Neural progenitor cell (in vitro differentiated cells): ENCODE measurements around the gene UPP1. TPM values are rescaled to one million over a fixed set of nuclear protein-coding genes. Genes with fewer than 3 reads are reported as not detected.

ENCODE experiments used
- DNase-seq: peaks from one replicate; pipeline ENCODE4 v3.0.0-alpha.2; 2016; ENCODE audit warnings: low spot score
- H2AFZ ChIP-seq: fragments of 200-600 bp; sonication (generic); replicated peaks from 2 replicates; pipeline ENCODE4 v1.6.1; 2016; ENCODE audit warnings: antibody characterized with exemption
- H3F3A ChIP-seq: fragments of 200-600 bp; sonication (generic); 2 replicates; pipeline ENCODE4 v1.6.1; 2016; ENCODE audit warnings: antibody characterized with exemption, low read depth
- H3K27ac ChIP-seq: fragments of 200-600 bp; sonication (generic); 2 replicates; pipeline ENCODE4 v1.5.1; 2016; ENCODE audit warnings: mild to moderate bottlenecking
- H3K27me3 ChIP-seq: fragments of 200-600 bp; sonication (generic); 2 replicates; pipeline ENCODE4 v1.6.1; 2016; ENCODE audit warnings: mild to moderate bottlenecking, moderate library complexity
- H3K36me3 ChIP-seq: fragments of 200-600 bp; sonication (generic); 2 replicates; pipeline ENCODE4 v1.5.1; 2016
- H3K4me1 ChIP-seq: fragments of 200-600 bp; sonication (generic); 2 replicates; pipeline ENCODE4 v1.6.1; 2016; ENCODE audit warnings: mixed run types
- H3K4me2 ChIP-seq: fragments of 200-600 bp; sonication (generic); 2 replicates; pipeline ENCODE4 v1.6.1; 2016
- H3K4me3 ChIP-seq: fragments of 200-600 bp; sonication (generic); 2 replicates; pipeline ENCODE4 v1.5.1; 2016
- H3K79me2 ChIP-seq: fragments of 200-600 bp; sonication (generic); 2 replicates; pipeline ENCODE4 v1.6.1; 2016; ENCODE audit warnings: low read depth
- H3K9ac ChIP-seq: fragments of 200-600 bp; sonication (generic); 2 replicates; pipeline ENCODE4 v1.6.1; 2016
- H3K9me3 ChIP-seq: fragments of 200-600 bp; sonication (generic); 2 replicates; pipeline ENCODE4 v1.5.1; 2016; ENCODE audit warnings: low read depth
- H4K20me1 ChIP-seq: fragments of 200-600 bp; sonication (generic); 2 replicates; pipeline ENCODE4 v1.6.1; 2016; ENCODE audit warnings: low read depth
- H3K27ac Mint-ChIP-seq: 3 replicates; pipeline ENCODE4 v1.8.0; 2021; ENCODE audit warnings: mixed read lengths
- H3K27me3 Mint-ChIP-seq: 2 replicates; pipeline ENCODE4 v1.8.0; 2022; ENCODE audit warnings: low read depth, mild to moderate bottlenecking, inconsistent platforms, moderate library complexity, mixed read lengths; ENCODE audit not compliant: insufficient read depth
- H3K36me3 Mint-ChIP-seq: 3 replicates; pipeline ENCODE4 v1.8.0; 2021; ENCODE audit warnings: mixed read lengths
- H3K4me1 Mint-ChIP-seq: 3 replicates; pipeline ENCODE4 v1.8.0; 2021; ENCODE audit warnings: mixed read lengths
- H3K4me3 Mint-ChIP-seq: 3 replicates; pipeline ENCODE4 v1.8.0; 2021; ENCODE audit warnings: mild to moderate bottlenecking, moderate library complexity, mixed read lengths
- H3K9me3 Mint-ChIP-seq: 3 replicates; pipeline ENCODE4 v1.8.0; 2020; ENCODE audit warnings: mixed read lengths
- CTCF ChIP-seq: fragments of 200-600 bp; sonication (generic); IDR thresholded peaks from 2 replicates; pipeline ENCODE4 v1.5.1; 2017; ENCODE audit warnings: antibody characterized with exemption, mild to moderate bottlenecking
- EZH2 ChIP-seq: fragments of 200-600 bp; sonication (generic); IDR thresholded peaks from 2 replicates; pipeline ENCODE4 v1.6.1; 2017; ENCODE audit warnings: antibody characterized with exemption, mild to moderate bottlenecking, moderate library complexity
- EZH2phosphoT487 ChIP-seq: fragments of 200-600 bp; sonication (generic); IDR thresholded peaks from 2 replicates; pipeline ENCODE4 v1.6.1; 2017; ENCODE audit warnings: antibody characterized with exemption
- total RNA-seq: library from RNA; depleted of rRNA; stranded (reverse); fragments of >200 nt; gene quantifications from 2 replicates; pipeline ENCODE4 v1.2.3, GENCODE V29; 2015; ENCODE audit warnings: low replicate concordance

UPP1 gene
- total RNA-seq, 1 donor from 2014 or later, result 11.2 TPM

GRCh38 chr7:48091506-48092433 lies 2.7 kb downstream of the UPP1 start:
- H3K36me3 Mint-ChIP-seq, result peaks cover 12% of the 10 kb centered on the region
- DNase-seq, result no peak
- Histone ChIP-seq H3K4me3 (no peak overlapping the region), H3K79me2 (no peaks in the 10 kb centered on the region), H2AFZ (no peak overlapping the region), H3K27ac (no peak overlapping the region), H3K4me2 (peak overlapping the region; percentile 86), H4K20me1 (no peaks in the 10 kb centered on the region), H3F3A (peaks cover 40% of the 10 kb centered on the region), H3K4me1 (peaks cover 15% of the 10 kb centered on the region), H3K27me3 (peaks cover 6% of the 10 kb centered on the region), H3K36me3 (no peaks in the 10 kb centered on the region), H3K9ac (no peak overlapping the region), H3K9me3 (no peaks in the 10 kb centered on the region)
- H3K4me1 Mint-ChIP-seq, result peaks cover 12% of the 10 kb centered on the region
- TF ChIP-seq EZH2phosphoT487, result no peak
- TF ChIP-seq EZH2, result no peak
- TF ChIP-seq CTCF, result no peak
- H3K4me3 Mint-ChIP-seq, result no peak overlapping the region
- H3K27me3 Mint-ChIP-seq, result no peaks in the 10 kb centered on the region
- no peak overlapping the region for H3K27ac Mint-ChIP-seq
- H3K9me3 Mint-ChIP-seq, result no peaks in the 10 kb centered on the region

GRCh38 chr7:48094861-48095293 lies 5.8 kb downstream of the UPP1 start:
- Mint-ChIP-seq H3K27ac (no peak overlapping the region), H3K27me3 (no peaks in the 10 kb centered on the region), H3K36me3 (peaks cover 14% of the 10 kb centered on the region), H3K4me1 (peaks cover 12% of the 10 kb centered on the region), H3K4me3 (no peak overlapping the region), H3K9me3 (no peaks in the 10 kb centered on the region)
- no peaks in the 10 kb centered on the region for H3K79me2 ChIP-seq
- no peak for TF ChIP-seq CTCF
- TF ChIP-seq EZH2, result no peak
- TF ChIP-seq EZH2phosphoT487, result no peak
- no peak overlapping the region for H3K9ac ChIP-seq
- no peaks in the 10 kb centered on the region for H3K36me3 ChIP-seq
- no peak overlapping the region for H3K27ac ChIP-seq
- H4K20me1 ChIP-seq, result no peaks in the 10 kb centered on the region
- H3K9me3 ChIP-seq, result no peaks in the 10 kb centered on the region
- no peak overlapping the region for H3K4me2 ChIP-seq
- H3K27me3 ChIP-seq, result peaks cover 2% of the 10 kb centered on the region
- H3K4me3 ChIP-seq, result no peak overlapping the region
- no peak for DNase-seq
- H3K4me1 ChIP-seq, result peaks cover 15% of the 10 kb centered on the region
- H3F3A ChIP-seq, result peaks cover 11% of the 10 kb centered on the region
- H2AFZ ChIP-seq, result no peak overlapping the region

- H4K20me1 ChIP-seq, result no peaks in the 10 kb centered on the region
- no peaks in the 10 kb centered on the region for H3K9me3 ChIP-seq
- Mint-ChIP-seq H3K9me3 (no peaks in the 10 kb centered on the region), H3K4me1 (peaks cover 4% of the 10 kb centered on the region), H3K36me3 (peaks cover 13% of the 10 kb centered on the region), H3K27ac (no peak overlapping the region), H3K4me3 (no peak overlapping the region), H3K27me3 (no peaks in the 10 kb centered on the region)
- H3K9ac ChIP-seq, result no peak overlapping the region
- H2AFZ ChIP-seq, result no peak overlapping the region
- H3K4me2 ChIP-seq, result no peak overlapping the region
- no peaks in the 10 kb centered on the region for H3K79me2 ChIP-seq
- DNase-seq, result no peak
- no peaks in the 10 kb centered on the region for H3K36me3 ChIP-seq
- no peak overlapping the region for H3K4me3 ChIP-seq
- TF ChIP-seq EZH2phosphoT487 (no peak), EZH2 (no peak), CTCF (no peak)
- H3K27ac ChIP-seq, result no peak overlapping the region
- no peaks in the 10 kb centered on the region for H3F3A ChIP-seq
- peaks cover 7% of the 10 kb centered on the region for H3K4me1 ChIP-seq
- H3K27me3 ChIP-seq, result no peaks in the 10 kb centered on the region
Measured at GRCh38 chr7:48096273-48096672, 7.2 kb downstream of the UPP1 start.
